ENCODE results near the gene HS2ST1.

- TF ChIP-seq GATA2 (IDR thresholded peaks at IDR 0.05; ENCODE audit: low read depth, low read length) (no peak), GATA3 (IDR thresholded peaks at IDR 0.05; ENCODE audit: low read depth, low read length) (no peak)
These were observed 988 bp upstream of the HS2ST1 start for GRCh38 chr1:86913399-86913895.
